WTC11 (cell line): ENCODE results near the gene ZNF841. TPM values are rescaled to one million over a fixed set of nuclear protein-coding genes. Genes with fewer than 3 reads are reported as not detected.

ENCODE experiments used
- ATAC-seq: fragments of 200-7000 bp; cut with Tn5 transposase; 2 replicates; pipeline ENCODE4 v1.10.0; 2021; ENCODE audit warnings: mild to moderate bottlenecking, moderate library complexity
- CTCF ChIA-PET: fragments of 300-600 bp; sonication (Branson Sonifier 250); formaldehyde crosslinking; loops from one replicate; lab custom pipeline; 2021; ENCODE audit warnings: antibody characterized with exemption; lab: Charles Lee
- POLR2A ChIA-PET: fragments of 350-600 bp; sonication (Branson Sonifier 250); formaldehyde crosslinking; loops from one replicate; lab custom pipeline; 2021; ENCODE audit warnings: antibody characterized with exemption; lab: Charles Lee
- DNase-seq: peaks from one replicate; pipeline ENCODE4 v3.0.0; 2021; ENCODE audit warnings: low spot score
- H3K27ac Mint-ChIP-seq: 2 replicates; pipeline ENCODE4 v1.8.0; 2021; ENCODE audit warnings: mixed read lengths
- H3K27me3 Mint-ChIP-seq: 2 replicates; pipeline ENCODE4 v1.8.0; 2021; ENCODE audit warnings: low read depth, mild to moderate bottlenecking, moderate library complexity, mixed read lengths
- H3K36me3 Mint-ChIP-seq: 2 replicates; pipeline ENCODE4 v1.8.0; 2021; ENCODE audit warnings: mixed read lengths
- H3K4me1 Mint-ChIP-seq: 2 replicates; pipeline ENCODE4 v1.8.0; 2022; ENCODE audit warnings: mixed read lengths
- H3K4me3 Mint-ChIP-seq: 2 replicates; pipeline ENCODE4 v1.8.0; 2021; ENCODE audit warnings: mild to moderate bottlenecking, moderate library complexity, mixed read lengths
- H3K9me3 Mint-ChIP-seq: 2 replicates; pipeline ENCODE4 v1.8.0; 2021; ENCODE audit warnings: mixed read lengths
- CTCF ChIP-seq: fragments of 200-600 bp; IDR thresholded peaks from 2 replicates; pipeline ENCODE4 v1.8.0; 2022; ENCODE audit warnings: antibody characterized with exemption
- E2F1 ChIP-seq: sonication (generic); formaldehyde crosslinking; IDR thresholded peaks from 2 replicates; pipeline ENCODE4 v1.8.0; 2022; ENCODE audit warnings: mild to moderate bottlenecking, missing genetic modification reagents
- ELF4 ChIP-seq: sonication (generic); formaldehyde crosslinking; IDR thresholded peaks from 2 replicates; pipeline ENCODE4 v1.8.1; 2022; ENCODE audit warnings: low read depth, mild to moderate bottlenecking, moderate library complexity, missing genetic modification reagents
- FOXK1 ChIP-seq: sonication (generic); formaldehyde crosslinking; IDR thresholded peaks from 2 replicates; pipeline ENCODE4 v1.8.0; 2022; ENCODE audit warnings: mild to moderate bottlenecking, moderate library complexity, missing genetic modification reagents
- GRHL2 ChIP-seq: fragments of 250-450 bp; sonication (Bioruptor Pico); IDR thresholded peaks from 2 replicates; pipeline ENCODE4 v1.8.0; 2022; ENCODE audit warnings: mild to moderate bottlenecking, moderate library complexity; ENCODE audit not compliant: insufficient replicate concordance, severe bottlenecking
- JUN ChIP-seq: sonication (generic); formaldehyde crosslinking; IDR thresholded peaks from 2 replicates; pipeline ENCODE4 v1.8.0; 2023; ENCODE audit warnings: mild to moderate bottlenecking, missing genetic modification reagents
- NFATC4 ChIP-seq: fragments of 250-450 bp; sonication (Bioruptor Pico); IDR thresholded peaks from 2 replicates; pipeline ENCODE4 v1.9.0; 2021; ENCODE audit warnings: mild to moderate bottlenecking
- NFE2L1 ChIP-seq: sonication (generic); formaldehyde crosslinking; IDR thresholded peaks from 2 replicates; pipeline ENCODE4 v1.8.1; 2023; ENCODE audit warnings: missing genetic modification reagents
- NR1H2 ChIP-seq: sonication (generic); formaldehyde crosslinking; IDR thresholded peaks from 2 replicates; pipeline ENCODE4 v1.9.0; 2021; ENCODE audit warnings: mild to moderate bottlenecking, moderate library complexity, missing genetic modification reagents
- PRRX2 ChIP-seq: fragments of 250-450 bp; sonication (Bioruptor Pico); IDR thresholded peaks from 2 replicates; pipeline ENCODE4 v1.8.0; 2021; ENCODE audit warnings: mild to moderate bottlenecking
- TP53 ChIP-seq: sonication (generic); formaldehyde crosslinking; IDR thresholded peaks from 2 replicates; pipeline ENCODE4 v1.8.1; 2023; ENCODE audit warnings: mild to moderate bottlenecking, missing genetic modification reagents
- USF1 ChIP-seq: sonication (generic); formaldehyde crosslinking; IDR thresholded peaks from 2 replicates; pipeline ENCODE4 v1.8.0; 2022; ENCODE audit warnings: mild to moderate bottlenecking, missing genetic modification reagents
- ZNF423 ChIP-seq: fragments of 250-450 bp; sonication (Bioruptor Pico); IDR thresholded peaks from 2 replicates; pipeline ENCODE4 v2.1.2; 2022; ENCODE audit warnings: mild to moderate bottlenecking, moderate library complexity
- total RNA-seq: library from RNA; stranded (reverse); gene quantifications from 3 replicates; pipeline ENCODE4 v1.2.3, GENCODE V29; 2021
- TF ChIP-seq, protein P1 (sequence below): fragments of 250-450 bp; sonication (Bioruptor Pico); IDR thresholded peaks from 2 replicates; pipeline ENCODE4 v1.9.0; 2021; ENCODE audit warnings: mild to moderate bottlenecking
- TF ChIP-seq, protein P2 (sequence below): sonication (generic); formaldehyde crosslinking; IDR thresholded peaks from 2 replicates; pipeline ENCODE4 v1.8.1; 2022; ENCODE audit warnings: low read depth, missing genetic modification reagents, borderline replicate concordance
- TF ChIP-seq, protein P3 (sequence below): sonication (generic); formaldehyde crosslinking; IDR thresholded peaks from 2 replicates; pipeline ENCODE4 v1.8.1; 2023; ENCODE audit warnings: mild to moderate bottlenecking, missing genetic modification reagents, moderate library complexity
- TF ChIP-seq, protein P4 (sequence below): sonication (generic); formaldehyde crosslinking; IDR thresholded peaks from 2 replicates; pipeline ENCODE4 v1.8.0; 2022; ENCODE audit warnings: mild to moderate bottlenecking, missing genetic modification reagents

ZNF841 gene
- total RNA-seq, 1 experiment from 2014 or later: 27.9 TPM

GRCh38 chr19:52115526-52116053, 20.0 kb upstream of the ZNF841 start (continued):
- TF ChIP-seq NFE2L1 (CRISPR knock-in tag) (no peak), NR1H2 (CRISPR knock-in tag) (no peak), ELF4 (CRISPR knock-in tag) (no peak), ZNF423 (CRISPR knock-in tag) (no peak)
- TF ChIP-seq, protein P1, sequence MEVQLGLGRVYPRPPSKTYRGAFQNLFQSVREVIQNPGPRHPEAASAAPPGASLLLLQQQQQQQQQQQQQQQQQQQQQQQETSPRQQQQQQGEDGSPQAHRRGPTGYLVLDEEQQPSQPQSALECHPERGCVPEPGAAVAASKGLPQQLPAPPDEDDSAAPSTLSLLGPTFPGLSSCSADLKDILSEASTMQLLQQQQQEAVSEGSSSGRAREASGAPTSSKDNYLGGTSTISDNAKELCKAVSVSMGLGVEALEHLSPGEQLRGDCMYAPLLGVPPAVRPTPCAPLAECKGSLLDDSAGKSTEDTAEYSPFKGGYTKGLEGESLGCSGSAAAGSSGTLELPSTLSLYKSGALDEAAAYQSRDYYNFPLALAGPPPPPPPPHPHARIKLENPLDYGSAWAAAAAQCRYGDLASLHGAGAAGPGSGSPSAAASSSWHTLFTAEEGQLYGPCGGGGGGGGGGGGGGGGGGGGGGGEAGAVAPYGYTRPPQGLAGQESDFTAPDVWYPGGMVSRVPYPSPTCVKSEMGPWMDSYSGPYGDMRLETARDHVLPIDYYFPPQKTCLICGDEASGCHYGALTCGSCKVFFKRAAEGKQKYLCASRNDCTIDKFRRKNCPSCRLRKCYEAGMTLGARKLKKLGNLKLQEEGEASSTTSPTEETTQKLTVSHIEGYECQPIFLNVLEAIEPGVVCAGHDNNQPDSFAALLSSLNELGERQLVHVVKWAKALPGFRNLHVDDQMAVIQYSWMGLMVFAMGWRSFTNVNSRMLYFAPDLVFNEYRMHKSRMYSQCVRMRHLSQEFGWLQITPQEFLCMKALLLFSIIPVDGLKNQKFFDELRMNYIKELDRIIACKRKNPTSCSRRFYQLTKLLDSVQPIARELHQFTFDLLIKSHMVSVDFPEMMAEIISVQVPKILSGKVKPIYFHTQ: no peak

DNA sequence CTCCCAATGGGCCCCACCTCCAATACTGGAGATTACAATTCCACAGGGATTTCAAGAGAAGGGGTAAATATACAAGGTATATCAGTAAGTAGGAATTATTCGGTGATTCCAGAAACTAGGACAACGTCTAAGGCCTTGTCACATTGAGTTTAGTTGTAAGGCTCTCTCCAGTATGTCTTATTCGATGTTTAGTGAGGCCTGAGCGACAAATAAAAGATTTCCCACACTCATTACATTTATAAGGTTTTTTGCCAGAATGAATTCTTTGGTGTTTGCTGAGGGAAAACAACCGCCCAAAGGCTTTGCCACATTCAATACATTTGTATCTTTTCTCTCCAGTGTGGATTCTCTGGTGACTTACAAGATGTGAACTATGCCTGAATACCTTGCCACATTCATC, 19.1 kb upstream of the ZNF841 start:
- ChIA-PET CTCF (no interaction called here), POLR2A (no interaction called here)
- Mint-ChIP-seq H3K27ac (no peak overlapping the region), H3K36me3 (peaks cover 93% of the 10 kb centered on the region), H3K27me3 (peaks cover 49% of the 10 kb centered on the region), H3K9me3 (peaks cover 95% of the 10 kb centered on the region), H3K4me3 (no peak overlapping the region), H3K4me1 (no peaks in the 10 kb centered on the region)
- DNase-seq (no peak), ATAC-seq (no peak)
- TF ChIP-seq, protein P2, sequence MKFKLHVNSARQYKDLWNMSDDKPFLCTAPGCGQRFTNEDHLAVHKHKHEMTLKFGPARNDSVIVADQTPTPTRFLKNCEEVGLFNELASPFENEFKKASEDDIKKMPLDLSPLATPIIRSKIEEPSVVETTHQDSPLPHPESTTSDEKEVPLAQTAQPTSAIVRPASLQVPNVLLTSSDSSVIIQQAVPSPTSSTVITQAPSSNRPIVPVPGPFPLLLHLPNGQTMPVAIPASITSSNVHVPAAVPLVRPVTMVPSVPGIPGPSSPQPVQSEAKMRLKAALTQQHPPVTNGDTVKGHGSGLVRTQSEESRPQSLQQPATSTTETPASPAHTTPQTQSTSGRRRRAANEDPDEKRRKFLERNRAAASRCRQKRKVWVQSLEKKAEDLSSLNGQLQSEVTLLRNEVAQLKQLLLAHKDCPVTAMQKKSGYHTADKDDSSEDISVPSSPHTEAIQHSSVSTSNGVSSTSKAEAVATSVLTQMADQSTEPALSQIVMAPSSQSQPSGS (CRISPR knock-in tag): no peak
- TF ChIP-seq TP53 (CRISPR knock-in tag) (no peak), FOXK1 (no peak), JUN (no peak), E2F1 (no peak), GRHL2 (CRISPR knock-in tag) (no peak), CTCF (no peak), PRRX2 (CRISPR knock-in tag) (no peak), NFATC4 (no peak), USF1 (CRISPR knock-in tag) (no peak)
- TF ChIP-seq, protein P3, sequence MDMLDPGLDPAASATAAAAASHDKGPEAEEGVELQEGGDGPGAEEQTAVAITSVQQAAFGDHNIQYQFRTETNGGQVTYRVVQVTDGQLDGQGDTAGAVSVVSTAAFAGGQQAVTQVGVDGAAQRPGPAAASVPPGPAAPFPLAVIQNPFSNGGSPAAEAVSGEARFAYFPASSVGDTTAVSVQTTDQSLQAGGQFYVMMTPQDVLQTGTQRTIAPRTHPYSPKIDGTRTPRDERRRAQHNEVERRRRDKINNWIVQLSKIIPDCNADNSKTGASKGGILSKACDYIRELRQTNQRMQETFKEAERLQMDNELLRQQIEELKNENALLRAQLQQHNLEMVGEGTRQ: no peak
- TF ChIP-seq, protein P4, sequence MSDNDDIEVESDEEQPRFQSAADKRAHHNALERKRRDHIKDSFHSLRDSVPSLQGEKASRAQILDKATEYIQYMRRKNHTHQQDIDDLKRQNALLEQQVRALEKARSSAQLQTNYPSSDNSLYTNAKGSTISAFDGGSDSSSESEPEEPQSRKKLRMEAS (CRISPR knock-in tag): no peak
